ENCODE results near the gene CLK1. TPM values are rescaled to one million over a fixed set of nuclear protein-coding genes. Genes with fewer than 3 reads are reported as not detected.

The CLK1 gene
- total and polyA plus RNA-seq, 9 of the 15 experiments (the other 6 are each of a cell fraction or from before 2014, with no cell fraction given), result 29.3 to 99.2 (median 47.0) TPM

DNA sequence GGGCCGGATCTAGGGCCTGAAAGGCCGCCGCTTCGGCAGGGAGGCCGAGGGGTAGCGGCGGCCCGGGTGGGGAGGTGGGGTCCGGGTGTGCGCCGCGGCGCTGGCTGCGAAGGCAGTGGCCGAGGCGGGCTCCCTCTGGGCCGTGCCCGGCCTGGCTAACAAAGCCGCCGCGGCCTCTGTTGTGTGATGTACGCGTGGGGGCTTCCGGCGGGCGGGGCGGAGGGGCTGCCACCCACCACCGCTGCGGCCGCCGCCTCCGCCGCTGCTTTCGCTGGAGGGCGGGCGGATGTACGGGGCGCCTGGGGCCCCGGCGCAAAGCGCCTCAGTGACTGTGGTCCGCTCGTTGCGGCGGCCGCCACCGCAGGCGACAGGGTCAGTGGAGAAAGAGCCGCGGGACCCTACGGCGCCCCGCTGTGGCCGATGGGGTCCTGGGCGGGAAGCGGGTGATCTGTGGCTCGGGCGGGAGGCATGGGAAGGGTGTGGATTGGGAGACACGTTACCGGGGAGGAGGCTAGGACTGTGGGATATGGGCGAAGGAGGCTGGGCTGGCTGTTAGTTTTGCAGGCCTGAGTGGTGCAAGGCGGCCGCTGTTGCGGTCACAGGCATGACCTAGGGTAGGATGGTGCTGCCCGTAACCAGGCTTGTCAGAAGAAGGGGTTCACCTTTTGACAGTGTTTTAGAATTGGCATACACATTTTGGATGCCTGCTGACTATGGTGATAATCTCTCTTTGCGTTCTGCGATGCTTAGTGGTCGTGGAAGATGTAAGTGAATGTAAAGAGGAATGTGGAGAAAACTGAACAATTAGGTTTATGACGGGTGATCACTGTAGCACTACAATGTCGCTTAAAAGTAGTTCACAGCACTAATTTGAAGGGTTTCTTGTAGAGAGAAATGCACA lies 52.1 kb downstream of the CLK1 start (continued):
- TF ChIP-seq TRIM25 (IDR thresholded peaks at IDR 0.05; ENCODE audit: borderline replicate concordance), result no peak
- peak; percentile 48 for TF ChIP-seq CXXC5 (CRISPR knock-in tag; IDR thresholded peaks at IDR 0.05)
- no peak for TF ChIP-seq KDM4B (IDR thresholded peaks at IDR 0.05; ENCODE audit: borderline replicate concordance in 2 of 2, low read depth in 1 of 2)
- TF ChIP-seq, protein P1, sequence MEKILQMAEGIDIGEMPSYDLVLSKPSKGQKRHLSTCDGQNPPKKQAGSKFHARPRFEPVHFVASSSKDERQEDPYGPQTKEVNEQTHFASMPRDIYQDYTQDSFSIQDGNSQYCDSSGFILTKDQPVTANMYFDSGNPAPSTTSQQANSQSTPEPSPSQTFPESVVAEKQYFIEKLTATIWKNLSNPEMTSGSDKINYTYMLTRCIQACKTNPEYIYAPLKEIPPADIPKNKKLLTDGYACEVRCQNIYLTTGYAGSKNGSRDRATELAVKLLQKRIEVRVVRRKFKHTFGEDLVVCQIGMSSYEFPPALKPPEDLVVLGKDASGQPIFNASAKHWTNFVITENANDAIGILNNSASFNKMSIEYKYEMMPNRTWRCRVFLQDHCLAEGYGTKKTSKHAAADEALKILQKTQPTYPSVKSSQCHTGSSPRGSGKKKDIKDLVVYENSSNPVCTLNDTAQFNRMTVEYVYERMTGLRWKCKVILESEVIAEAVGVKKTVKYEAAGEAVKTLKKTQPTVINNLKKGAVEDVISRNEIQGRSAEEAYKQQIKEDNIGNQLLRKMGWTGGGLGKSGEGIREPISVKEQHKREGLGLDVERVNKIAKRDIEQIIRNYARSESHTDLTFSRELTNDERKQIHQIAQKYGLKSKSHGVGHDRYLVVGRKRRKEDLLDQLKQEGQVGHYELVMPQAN (IDR thresholded peaks at IDR 0.05; ENCODE audit: borderline replicate concordance), result peak; percentile 65; the same call in 1 of the 2 replicates
- TF ChIP-seq RBFOX2 (IDR thresholded peaks at IDR 0.05; ENCODE audit: low read depth, low read length), result peak; percentile 89
- peak; percentile 85; the same call in 1 of the 2 replicates for TF ChIP-seq RB1 (IDR thresholded peaks at IDR 0.05; ENCODE audit: low read depth)
- TF ChIP-seq SAFB2 (IDR thresholded peaks at IDR 0.05; ENCODE audit: borderline replicate concordance, low read depth, low read length, severe bottlenecking), result no peak
- TF ChIP-seq, protein P2, sequence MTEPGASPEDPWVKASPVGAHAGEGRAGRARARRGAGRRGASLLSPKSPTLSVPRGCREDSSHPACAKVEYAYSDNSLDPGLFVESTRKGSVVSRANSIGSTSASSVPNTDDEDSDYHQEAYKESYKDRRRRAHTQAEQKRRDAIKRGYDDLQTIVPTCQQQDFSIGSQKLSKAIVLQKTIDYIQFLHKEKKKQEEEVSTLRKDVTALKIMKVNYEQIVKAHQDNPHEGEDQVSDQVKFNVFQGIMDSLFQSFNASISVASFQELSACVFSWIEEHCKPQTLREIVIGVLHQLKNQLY (CRISPR knock-in tag; conservative IDR thresholded peaks at IDR 0.05), result no peak
- no peak for TF ChIP-seq ETS1 (conservative IDR thresholded peaks at IDR 0.05; ENCODE audit: control insufficient read depth, low read depth, low read length)

Measured in K562 (cell line).